ENCODE results near the gene SFMBT1. TPM values are rescaled to one million over a fixed set of nuclear protein-coding genes. Genes with fewer than 3 reads are reported as not detected.

Gene SFMBT1
- total and polyA plus RNA-seq, 5 donors from 2014 or later, result 13.1 to 31.4 (median 16.7) TPM

GRCh38 chr3:52962160-52962559 lies 83.7 kb downstream of the SFMBT1 start:
- Mint-ChIP-seq H3K9me3 (no peaks in the 10 kb centered on the region), H3K4me1 (peaks cover 18 to 25% (median 19%) of the 10 kb centered on the region in 4 donors), H3K4me3 (no peak overlapping the region), H3K27me3 (peaks cover 4% of the 10 kb centered on the region), H3K27ac (no peak overlapping the region), H3K36me3 (peaks cover 31% of the 10 kb centered on the region)
- Histone ChIP-seq H3K4me3 (ENCODE audit: low read depth, low read length) (no peak overlapping the region), H3K9me3 (ENCODE audit: control insufficient read depth in 2 of 2, low read length in 2 of 2) (no peaks in the 10 kb centered on the region), H3K36me3 (ENCODE audit: control insufficient read depth, insufficient read depth, low read length) (peaks cover under 1% of the 10 kb centered on the region), H3K27me3 (ENCODE audit: control insufficient read depth, insufficient read depth, low read length) (no peaks in the 10 kb centered on the region), H3K4me1 (ENCODE audit: control insufficient read depth, insufficient read depth, low read length, poor library complexity, severe bottlenecking) (no peaks in the 10 kb centered on the region), H3K27ac (ENCODE audit: insufficient read depth, low read length, poor library complexity, severe bottlenecking) (no peak overlapping the region)
- DNase-seq, result no peak
- no peak for ATAC-seq (ENCODE audit: low read depth in 2 of 2)

DNA sequence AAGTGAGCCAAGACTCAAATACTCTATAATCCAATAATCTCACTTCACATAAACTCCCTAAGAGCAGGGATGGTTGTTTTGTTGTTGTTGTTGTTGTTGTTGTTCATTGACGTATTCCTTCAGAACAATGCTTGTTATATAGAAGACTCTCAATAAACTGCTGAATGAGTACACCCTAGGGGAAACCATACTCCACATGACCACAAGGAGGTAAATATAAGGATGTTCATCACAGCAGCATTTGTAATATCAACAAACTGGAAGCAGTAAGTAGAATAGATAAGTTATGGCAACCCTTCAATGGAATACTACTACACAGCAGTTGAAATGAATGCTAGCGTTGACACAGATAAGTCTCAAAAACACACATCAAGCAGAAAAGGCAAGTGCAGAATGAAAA lies 86.1 kb downstream of the SFMBT1 start:
- H3K9me3 Mint-ChIP-seq, result no peaks in the 10 kb centered on the region
- Histone ChIP-seq H3K9me3 (ENCODE audit: control insufficient read depth in 2 of 2, low read length in 2 of 2) (no peaks in the 10 kb centered on the region), H3K36me3 (ENCODE audit: control insufficient read depth, insufficient read depth, low read length) (no peaks in the 10 kb centered on the region), H3K4me1 (ENCODE audit: control insufficient read depth, insufficient read depth, low read length, poor library complexity, severe bottlenecking) (no peaks in the 10 kb centered on the region), H3K27me3 (ENCODE audit: control insufficient read depth, insufficient read depth, low read length) (no peaks in the 10 kb centered on the region), H3K4me3 (ENCODE audit: low read depth, low read length) (no peak overlapping the region), H3K27ac (ENCODE audit: insufficient read depth, low read length, poor library complexity, severe bottlenecking) (no peak overlapping the region)
- DNase-seq (peak in 1 of 3 donors; percentile 15), ATAC-seq (ENCODE audit: low read depth in 2 of 2) (no peak)
- H3K4me3 Mint-ChIP-seq, result no peak overlapping the region
- peak overlapping the region in 1 of 3 donors; percentile 50 for H3K27ac Mint-ChIP-seq
- H3K27me3 Mint-ChIP-seq, result no peaks in the 10 kb centered on the region
- peaks cover 32% of the 10 kb centered on the region for H3K36me3 Mint-ChIP-seq
- H3K4me1 Mint-ChIP-seq, result peaks cover 22 to 31% (median 29%) of the 10 kb centered on the region in 4 donors

DNA sequence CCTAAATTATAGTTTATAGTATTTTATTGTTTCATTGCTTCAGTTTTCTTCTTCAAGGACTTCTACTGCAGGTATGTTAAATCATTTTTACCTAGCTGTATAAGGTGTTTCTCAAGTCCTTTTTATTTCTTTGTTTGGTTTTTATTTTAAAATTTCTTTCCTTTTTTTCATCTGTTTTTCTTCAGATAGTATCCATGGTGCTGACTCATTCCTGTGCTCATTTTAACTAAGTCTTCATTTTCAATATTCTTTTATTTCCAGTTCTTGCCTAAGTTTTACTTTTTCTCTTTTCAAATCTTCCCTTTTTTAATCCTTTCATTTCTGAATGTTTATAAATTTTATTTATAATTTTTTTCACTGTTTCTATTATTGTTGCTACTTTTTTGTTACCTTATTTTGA lies 106.3 kb downstream of the SFMBT1 start:
- peak overlapping the region in 1 of 3 donors; percentile 44 for H3K27ac Mint-ChIP-seq
- Histone ChIP-seq H3K4me3 (ENCODE audit: low read depth, low read length) (no peak overlapping the region), H3K4me1 (ENCODE audit: control insufficient read depth, insufficient read depth, low read length, poor library complexity, severe bottlenecking) (peaks cover 5% of the 10 kb centered on the region), H3K27ac (ENCODE audit: insufficient read depth, low read length, poor library complexity, severe bottlenecking) (no peak overlapping the region), H3K9me3 (ENCODE audit: control insufficient read depth in 2 of 2, low read length in 2 of 2) (no peaks in the 10 kb centered on the region), H3K36me3 (ENCODE audit: control insufficient read depth, insufficient read depth, low read length) (peaks cover 21% of the 10 kb centered on the region), H3K27me3 (ENCODE audit: control insufficient read depth, insufficient read depth, low read length) (no peaks in the 10 kb centered on the region)
- H3K36me3 Mint-ChIP-seq, result peaks cover 15% of the 10 kb centered on the region
- H3K9me3 Mint-ChIP-seq, result no peaks in the 10 kb centered on the region
- no peak for ATAC-seq (ENCODE audit: low read depth in 2 of 2)
- no peak for DNase-seq
- no peaks in the 10 kb centered on the region for H3K27me3 Mint-ChIP-seq
- H3K4me3 Mint-ChIP-seq, result no peak overlapping the region
- H3K4me1 Mint-ChIP-seq, result peaks cover 2 to 13% (median 4%) of the 10 kb centered on the region in 4 donors

DNA sequence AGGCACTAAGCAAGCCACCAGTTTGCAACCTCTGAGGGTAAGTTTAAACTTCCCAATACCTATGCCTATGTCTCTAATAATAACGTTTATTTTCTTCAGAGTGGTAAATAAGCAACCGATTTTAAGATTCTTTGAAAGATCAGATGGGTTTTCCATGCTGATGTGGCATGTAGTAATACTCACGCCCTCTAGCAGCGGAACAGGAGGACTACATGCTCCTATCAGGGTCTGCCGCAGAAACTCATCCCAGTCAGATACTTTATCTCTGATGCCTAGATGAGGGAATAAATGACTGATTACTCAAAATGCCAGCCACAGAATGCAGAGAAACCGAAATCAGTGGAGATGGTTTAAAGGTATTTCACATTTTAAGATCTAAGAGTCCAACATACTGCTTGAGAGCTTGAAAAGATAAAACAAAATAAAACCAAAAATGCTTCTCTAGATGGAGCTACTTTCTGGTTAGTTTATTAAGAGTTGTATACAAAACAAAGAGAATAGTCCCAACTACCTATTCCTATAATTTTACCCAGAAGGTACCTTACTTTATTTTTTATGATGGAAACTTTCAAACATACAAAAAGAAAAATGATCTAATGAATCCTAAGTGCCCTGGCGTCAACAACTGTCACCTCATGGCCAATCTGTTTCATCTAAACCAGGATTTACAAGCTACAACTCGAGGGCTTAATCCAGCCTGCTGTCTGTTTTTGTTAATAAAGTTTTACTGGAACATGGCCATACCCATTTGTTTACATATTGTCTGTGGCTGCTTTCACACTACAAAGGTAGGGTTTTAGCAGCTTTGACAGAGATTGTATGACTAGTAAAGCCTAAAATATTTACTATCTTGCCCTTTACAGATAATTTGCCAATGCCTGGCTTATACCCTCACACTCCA lies 111.0 kb downstream of the SFMBT1 start:
- DNase-seq (peak; percentile 24 to 80 (median 57)), ATAC-seq (ENCODE audit: low read depth in 2 of 2) (peak; percentile 96 to 98)
- H3K27ac ChIP-seq (ENCODE audit: insufficient read depth, low read length, poor library complexity, severe bottlenecking), result no peak overlapping the region
- no peaks in the 10 kb centered on the region for H3K27me3 ChIP-seq (ENCODE audit: control insufficient read depth, insufficient read depth, low read length)
- peaks cover 4 to 15% (median 6%) of the 10 kb centered on the region in 4 donors for H3K4me1 Mint-ChIP-seq
- peaks cover 8% of the 10 kb centered on the region for H3K4me1 ChIP-seq (ENCODE audit: control insufficient read depth, insufficient read depth, low read length, poor library complexity, severe bottlenecking)
- H3K4me3 Mint-ChIP-seq, result peak overlapping the region in 1 of 4 donors; percentile 6
- no peaks in the 10 kb centered on the region for H3K9me3 ChIP-seq (ENCODE audit: control insufficient read depth in 2 of 2, low read length in 2 of 2)
- H3K36me3 ChIP-seq (ENCODE audit: control insufficient read depth, insufficient read depth, low read length), result peaks cover 8% of the 10 kb centered on the region
- peak overlapping the region; percentile 33 to 78 (median 47) for H3K27ac Mint-ChIP-seq
- H3K9me3 Mint-ChIP-seq, result no peaks in the 10 kb centered on the region
- peaks cover 10% of the 10 kb centered on the region for H3K36me3 Mint-ChIP-seq
- peak overlapping the region; percentile 6 for H3K4me3 ChIP-seq (ENCODE audit: low read depth, low read length)
- H3K27me3 Mint-ChIP-seq, result no peaks in the 10 kb centered on the region

- peaks cover 8% of the 10 kb centered on the region for H3K4me1 ChIP-seq (ENCODE audit: control insufficient read depth, insufficient read depth, low read length, poor library complexity, severe bottlenecking)
- no peak overlapping the region for H3K27ac ChIP-seq (ENCODE audit: insufficient read depth, low read length, poor library complexity, severe bottlenecking)
- H3K36me3 ChIP-seq (ENCODE audit: control insufficient read depth, insufficient read depth, low read length), result peaks cover 20% of the 10 kb centered on the region
- ATAC-seq (ENCODE audit: low read depth in 2 of 2) (no peak), DNase-seq (no peak)
- H3K4me3 ChIP-seq (ENCODE audit: low read depth, low read length), result no peak overlapping the region
- no peak overlapping the region for H3K27ac Mint-ChIP-seq
- H3K4me1 Mint-ChIP-seq, result peaks cover 4 to 19% (median 6%) of the 10 kb centered on the region in 4 donors
- peaks cover 21% of the 10 kb centered on the region for H3K36me3 Mint-ChIP-seq
- no peaks in the 10 kb centered on the region for H3K9me3 ChIP-seq (ENCODE audit: control insufficient read depth in 2 of 2, low read length in 2 of 2)
- H3K9me3 Mint-ChIP-seq, result no peaks in the 10 kb centered on the region
- no peaks in the 10 kb centered on the region for H3K27me3 Mint-ChIP-seq
- no peaks in the 10 kb centered on the region for H3K27me3 ChIP-seq (ENCODE audit: control insufficient read depth, insufficient read depth, low read length)
- H3K4me3 Mint-ChIP-seq, result no peak overlapping the region
Observed at GRCh38 chr3:52931889-52932288, 114.0 kb downstream of the SFMBT1 start.

DNA sequence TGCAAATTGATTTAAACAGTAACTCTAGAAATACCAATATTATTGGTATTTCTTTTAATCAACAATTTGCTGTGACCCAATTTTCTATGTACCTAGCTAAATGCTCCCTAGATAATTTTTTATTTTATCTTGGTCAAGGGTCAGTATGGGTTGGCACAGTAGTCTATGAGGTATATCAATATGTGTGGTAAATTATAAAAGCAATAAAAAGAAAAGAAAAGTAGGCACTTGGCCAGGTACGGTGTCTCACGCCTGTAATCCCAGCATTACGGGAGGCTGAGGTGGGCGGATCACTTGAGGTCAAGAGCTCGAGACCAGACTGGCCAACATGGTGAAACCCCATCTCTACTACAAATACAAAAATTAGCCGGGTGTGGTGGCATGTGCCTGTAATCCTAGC lies 114.5 kb downstream of the SFMBT1 start:
- no peak overlapping the region for H3K27ac Mint-ChIP-seq
- no peak overlapping the region for H3K4me3 Mint-ChIP-seq
- peaks cover 8% of the 10 kb centered on the region for H3K4me1 ChIP-seq (ENCODE audit: control insufficient read depth, insufficient read depth, low read length, poor library complexity, severe bottlenecking)
- H3K27me3 Mint-ChIP-seq, result no peaks in the 10 kb centered on the region
- peaks cover 20% of the 10 kb centered on the region for H3K36me3 ChIP-seq (ENCODE audit: control insufficient read depth, insufficient read depth, low read length)
- no peak for DNase-seq
- no peaks in the 10 kb centered on the region for H3K9me3 Mint-ChIP-seq
- no peak overlapping the region for H3K27ac ChIP-seq (ENCODE audit: insufficient read depth, low read length, poor library complexity, severe bottlenecking)
- ATAC-seq (ENCODE audit: low read depth in 2 of 2), result no peak
- H3K36me3 Mint-ChIP-seq, result peaks cover 21% of the 10 kb centered on the region
- H3K4me3 ChIP-seq (ENCODE audit: low read depth, low read length), result no peak overlapping the region
- no peaks in the 10 kb centered on the region for H3K9me3 ChIP-seq (ENCODE audit: control insufficient read depth in 2 of 2, low read length in 2 of 2)
- H3K4me1 Mint-ChIP-seq, result peaks cover 5 to 20% (median 7%) of the 10 kb centered on the region in 4 donors
- no peaks in the 10 kb centered on the region for H3K27me3 ChIP-seq (ENCODE audit: control insufficient read depth, insufficient read depth, low read length)

DNA sequence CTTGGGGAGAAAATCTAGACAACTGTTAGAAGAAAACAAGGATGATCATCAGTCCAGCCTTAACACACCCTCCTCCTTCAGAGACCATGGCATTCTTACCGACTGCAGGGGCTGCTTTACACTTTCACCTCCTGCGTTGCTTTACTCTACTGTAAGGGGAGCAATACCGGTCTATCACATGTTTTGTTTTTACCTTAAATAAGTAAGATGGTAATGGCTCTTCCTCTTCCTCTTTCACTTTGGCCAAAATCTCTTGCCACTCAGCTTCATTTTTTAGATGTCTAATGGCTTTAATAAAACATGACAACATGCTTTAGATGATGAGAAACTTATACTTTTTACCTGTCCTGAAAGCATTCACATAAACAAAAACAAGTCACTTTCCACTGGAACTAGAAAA lies 115.1 kb downstream of the SFMBT1 start:
- Mint-ChIP-seq H3K9me3 (no peaks in the 10 kb centered on the region), H3K4me1 (peaks cover 5 to 17% (median 10%) of the 10 kb centered on the region in 4 donors), H3K27ac (no peak overlapping the region), H3K36me3 (peaks cover 21% of the 10 kb centered on the region), H3K27me3 (no peaks in the 10 kb centered on the region), H3K4me3 (no peak overlapping the region)
- Histone ChIP-seq H3K36me3 (ENCODE audit: control insufficient read depth, insufficient read depth, low read length) (peaks cover 21% of the 10 kb centered on the region), H3K9me3 (ENCODE audit: control insufficient read depth in 2 of 2, low read length in 2 of 2) (no peaks in the 10 kb centered on the region), H3K4me1 (ENCODE audit: control insufficient read depth, insufficient read depth, low read length, poor library complexity, severe bottlenecking) (peaks cover 8% of the 10 kb centered on the region), H3K4me3 (ENCODE audit: low read depth, low read length) (no peak overlapping the region), H3K27me3 (ENCODE audit: control insufficient read depth, insufficient read depth, low read length) (no peaks in the 10 kb centered on the region), H3K27ac (ENCODE audit: insufficient read depth, low read length, poor library complexity, severe bottlenecking) (no peak overlapping the region)
- no peak for ATAC-seq (ENCODE audit: low read depth in 2 of 2)
- DNase-seq, result no peak

Measured in CD4-positive, CD25-positive, alpha-beta regulatory T cell (primary cell).